DND-41 (cell line): ENCODE data around the gene PPP1R37.

Experiments used
- ATAC-seq: fragments of 200-7000 bp; cut with Tn5 transposase; 3 replicates; pipeline ENCODE4 v1.9.1; 2021; ENCODE audit warnings: low read depth; ENCODE audit not compliant: insufficient read depth
- DNase-seq: peaks from one replicate; pipeline ENCODE4 v3.0.0-alpha.2; 2020
- H2AFZ ChIP-seq: 2 replicates; pipeline ENCODE4 v1.6.0; 2012; ENCODE audit warnings: low read depth, low read length
- H3K27ac ChIP-seq: 2 replicates; pipeline ENCODE4 v1.5.1; 2012; ENCODE audit warnings: low read length, inconsistent platforms
- H3K27me3 ChIP-seq: fragments of 200-600 bp; sonication (generic); 2 replicates; pipeline ENCODE4 v1.6.0; 2012; ENCODE audit warnings: low read length, mild to moderate bottlenecking, inconsistent platforms; ENCODE audit not compliant: insufficient read depth, poor library complexity
- H3K36me3 ChIP-seq: 2 replicates; pipeline ENCODE4 v1.5.1; 2012; ENCODE audit warnings: low read length, inconsistent platforms; ENCODE audit not compliant: insufficient read depth
- H3K4me1 ChIP-seq: 2 replicates; pipeline ENCODE4 v1.5.1; 2012; ENCODE audit warnings: mild to moderate bottlenecking, low read length; ENCODE audit not compliant: insufficient read depth
- H3K4me2 ChIP-seq: 2 replicates; pipeline ENCODE4 v1.6.0; 2012; ENCODE audit warnings: mild to moderate bottlenecking, moderate library complexity, low read length, inconsistent platforms; ENCODE audit not compliant: insufficient read depth
- H3K4me3 ChIP-seq, 2 experiments: fragments of 200-600 bp in 1 of 2; shearing (Covaris generic) in 1 of 2; 2 replicates each; pipeline ENCODE4 v1.5.1; 2012 to 2016; ENCODE audit warnings: inconsistent platforms in 2 of 2, low read length in 2 of 2, mild to moderate bottlenecking in 2 of 2, low read depth in 1 of 2, moderate library complexity in 1 of 2
- H3K79me2 ChIP-seq: 2 replicates; pipeline ENCODE4 v1.6.0; 2012; ENCODE audit warnings: low read length, inconsistent platforms; ENCODE audit not compliant: insufficient read depth
- H3K9ac ChIP-seq: 2 replicates; pipeline ENCODE4 v1.6.0; 2012; ENCODE audit warnings: low read depth, mild to moderate bottlenecking, inconsistent platforms, low read length, moderate library complexity
- H3K9me3 ChIP-seq: 2 replicates; pipeline ENCODE4 v1.5.1; 2012; ENCODE audit warnings: low read length, moderate library complexity, mild to moderate bottlenecking, inconsistent platforms; ENCODE audit not compliant: insufficient read depth, severe bottlenecking
- H4K20me1 ChIP-seq: 2 replicates; pipeline ENCODE4 v1.6.0; 2012; ENCODE audit warnings: low read length; ENCODE audit not compliant: insufficient read depth
- EZH2 ChIP-seq: IDR thresholded peaks from 3 replicates; pipeline ENCODE4 v1.6.1; 2012; ENCODE audit warnings: borderline replicate concordance, low read depth, mild to moderate bottlenecking, moderate library complexity, low read length, inconsistent platforms; ENCODE audit not compliant: severe bottlenecking
- TF ChIP-seq, protein P1 (sequence below): IDR thresholded peaks from 2 replicates; pipeline ENCODE4 v1.5.1; 2012; ENCODE audit warnings: borderline replicate concordance, low read length, moderate library complexity, mild to moderate bottlenecking; ENCODE audit not compliant: poor library complexity, severe bottlenecking; ENCODE audit errors: extremely low read depth

Gene PPP1R37

DNA sequence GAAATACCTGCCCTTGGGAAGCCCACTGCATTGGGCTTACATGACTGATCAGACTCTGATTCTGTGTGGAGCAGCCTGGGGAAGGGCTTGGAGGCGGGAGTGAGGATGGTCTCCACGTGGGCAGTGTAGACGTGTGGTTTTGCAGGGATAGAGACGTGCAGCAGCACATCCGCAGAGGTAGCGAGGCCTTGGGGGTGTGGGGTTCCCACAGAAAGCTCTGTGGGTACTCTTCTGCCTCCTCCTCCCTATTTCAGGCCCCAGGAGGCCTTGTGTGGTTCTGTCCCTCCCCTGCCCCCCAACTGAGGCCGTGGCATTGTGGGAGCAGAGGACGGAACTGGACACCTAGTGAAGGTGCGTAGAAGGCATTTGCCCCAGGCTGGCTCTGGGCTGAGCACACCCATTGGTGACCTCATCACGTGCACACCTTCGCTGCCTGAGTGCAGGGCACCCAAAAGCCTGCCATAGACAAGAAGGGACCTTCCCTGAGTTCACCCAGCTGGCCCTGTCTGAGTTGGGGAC is 28.9 kb downstream of the PPP1R37 start:
- H3K79me2 ChIP-seq = peaks cover 90% of the 10 kb centered on the region
- TF ChIP-seq EZH2 = no peak
- TF ChIP-seq, protein P1, sequence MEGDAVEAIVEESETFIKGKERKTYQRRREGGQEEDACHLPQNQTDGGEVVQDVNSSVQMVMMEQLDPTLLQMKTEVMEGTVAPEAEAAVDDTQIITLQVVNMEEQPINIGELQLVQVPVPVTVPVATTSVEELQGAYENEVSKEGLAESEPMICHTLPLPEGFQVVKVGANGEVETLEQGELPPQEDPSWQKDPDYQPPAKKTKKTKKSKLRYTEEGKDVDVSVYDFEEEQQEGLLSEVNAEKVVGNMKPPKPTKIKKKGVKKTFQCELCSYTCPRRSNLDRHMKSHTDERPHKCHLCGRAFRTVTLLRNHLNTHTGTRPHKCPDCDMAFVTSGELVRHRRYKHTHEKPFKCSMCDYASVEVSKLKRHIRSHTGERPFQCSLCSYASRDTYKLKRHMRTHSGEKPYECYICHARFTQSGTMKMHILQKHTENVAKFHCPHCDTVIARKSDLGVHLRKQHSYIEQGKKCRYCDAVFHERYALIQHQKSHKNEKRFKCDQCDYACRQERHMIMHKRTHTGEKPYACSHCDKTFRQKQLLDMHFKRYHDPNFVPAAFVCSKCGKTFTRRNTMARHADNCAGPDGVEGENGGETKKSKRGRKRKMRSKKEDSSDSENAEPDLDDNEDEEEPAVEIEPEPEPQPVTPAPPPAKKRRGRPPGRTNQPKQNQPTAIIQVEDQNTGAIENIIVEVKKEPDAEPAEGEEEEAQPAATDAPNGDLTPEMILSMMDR = no peak
- no peak overlapping the region for H3K9ac ChIP-seq
- H3K36me3 ChIP-seq = peaks cover 3% of the 10 kb centered on the region; the same call in 1 of the 2 replicates
- no peaks in the 10 kb centered on the region for H3K9me3 ChIP-seq
- H3K27ac ChIP-seq = 0 out of 2 replicates have a peak overlapping the region, but pooled peaks have one; percentile 20
- no peak overlapping the region for H2AFZ ChIP-seq
- H3K4me1 ChIP-seq = peaks cover 12% of the 10 kb centered on the region
- no peak for ATAC-seq
- DNase-seq = no peak
- no peak overlapping the region for H3K4me3 ChIP-seq
- no peaks in the 10 kb centered on the region for H3K27me3 ChIP-seq
- peaks cover 88% of the 10 kb centered on the region for H4K20me1 ChIP-seq
- no peak overlapping the region for H3K4me2 ChIP-seq

DNA sequence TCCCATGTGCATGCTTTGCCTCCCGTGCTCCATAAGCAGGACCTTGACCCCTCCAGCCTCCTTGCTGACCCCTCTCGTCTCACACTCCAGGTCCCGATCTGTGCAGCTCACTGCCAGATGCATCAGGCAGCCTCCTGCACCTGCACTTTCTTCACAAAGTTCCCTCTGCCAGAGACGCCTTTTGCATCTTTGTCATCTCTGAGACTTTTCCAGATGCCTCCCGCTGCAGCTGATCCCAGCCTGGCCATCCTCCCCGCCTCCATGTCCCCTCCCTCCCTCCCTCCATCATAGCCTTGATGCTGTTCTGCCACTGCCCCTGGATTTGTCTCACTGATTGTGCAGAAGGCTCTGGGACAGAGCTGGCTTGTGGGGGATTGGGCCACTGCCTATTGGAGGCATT is 29.9 kb downstream of the PPP1R37 start:
- Histone ChIP-seq H3K27ac (no peak overlapping the region), H3K9ac (no peak overlapping the region), H3K79me2 (peaks cover 92% of the 10 kb centered on the region), H4K20me1 (peaks cover 83% of the 10 kb centered on the region), H3K9me3 (no peaks in the 10 kb centered on the region), H3K36me3 (peaks cover 3% of the 10 kb centered on the region; the same call in 1 of the 2 replicates), H2AFZ (no peak overlapping the region), H3K4me2 (no peak overlapping the region), H3K4me3 (no peak overlapping the region), H3K27me3 (no peaks in the 10 kb centered on the region), H3K4me1 (peaks cover 3% of the 10 kb centered on the region)
- no peak for DNase-seq
- TF ChIP-seq, protein P1 = no peak
- no peak for TF ChIP-seq EZH2
- no peak for ATAC-seq

DNA sequence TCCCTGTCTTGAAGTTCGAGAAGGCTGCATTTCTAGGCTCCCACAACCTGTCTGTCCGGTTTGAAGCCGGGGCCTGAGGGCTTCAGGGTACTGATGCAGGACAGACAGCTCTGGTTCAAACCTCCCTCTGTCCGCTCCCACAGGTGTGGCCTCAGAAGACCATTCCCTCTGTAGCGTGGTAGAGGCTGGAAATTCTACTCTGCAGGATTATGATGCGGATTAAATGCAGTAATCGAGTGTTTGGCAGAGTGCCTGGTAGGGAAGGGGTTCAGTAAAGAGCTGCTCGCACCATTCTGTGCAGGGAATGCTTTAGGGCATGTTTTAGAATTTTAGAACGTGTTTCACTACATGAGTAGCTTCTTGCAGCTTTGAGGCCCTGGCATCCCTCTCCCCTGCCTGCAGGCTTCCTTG is 30.5 kb downstream of the PPP1R37 start:
- peaks cover 90% of the 10 kb centered on the region for H3K79me2 ChIP-seq
- no peak overlapping the region for H2AFZ ChIP-seq
- H4K20me1 ChIP-seq = peaks cover 81% of the 10 kb centered on the region
- no peak for TF ChIP-seq EZH2
- TF ChIP-seq, protein P1 = no peak
- peaks cover 3% of the 10 kb centered on the region for H3K36me3 ChIP-seq
- H3K27ac ChIP-seq = no peak overlapping the region
- H3K27me3 ChIP-seq = no peaks in the 10 kb centered on the region
- ATAC-seq (no peak), DNase-seq (no peak)
- H3K9ac ChIP-seq = no peak overlapping the region
- H3K4me1 ChIP-seq = no peaks in the 10 kb centered on the region
- no peak overlapping the region for H3K4me2 ChIP-seq
- no peaks in the 10 kb centered on the region for H3K9me3 ChIP-seq
- H3K4me3 ChIP-seq = no peak overlapping the region
